ENCODE measurements around the gene TLCD1. TPM values are rescaled to one million over a fixed set of nuclear protein-coding genes. Genes with fewer than 3 reads are reported as not detected.
A peak's percentile ranks its signal among the peaks of the same experiment; 100 is the strongest.

TLCD1 gene
- polyA plus RNA-seq, 1 donor from 2014 or later = not detected

DNA sequence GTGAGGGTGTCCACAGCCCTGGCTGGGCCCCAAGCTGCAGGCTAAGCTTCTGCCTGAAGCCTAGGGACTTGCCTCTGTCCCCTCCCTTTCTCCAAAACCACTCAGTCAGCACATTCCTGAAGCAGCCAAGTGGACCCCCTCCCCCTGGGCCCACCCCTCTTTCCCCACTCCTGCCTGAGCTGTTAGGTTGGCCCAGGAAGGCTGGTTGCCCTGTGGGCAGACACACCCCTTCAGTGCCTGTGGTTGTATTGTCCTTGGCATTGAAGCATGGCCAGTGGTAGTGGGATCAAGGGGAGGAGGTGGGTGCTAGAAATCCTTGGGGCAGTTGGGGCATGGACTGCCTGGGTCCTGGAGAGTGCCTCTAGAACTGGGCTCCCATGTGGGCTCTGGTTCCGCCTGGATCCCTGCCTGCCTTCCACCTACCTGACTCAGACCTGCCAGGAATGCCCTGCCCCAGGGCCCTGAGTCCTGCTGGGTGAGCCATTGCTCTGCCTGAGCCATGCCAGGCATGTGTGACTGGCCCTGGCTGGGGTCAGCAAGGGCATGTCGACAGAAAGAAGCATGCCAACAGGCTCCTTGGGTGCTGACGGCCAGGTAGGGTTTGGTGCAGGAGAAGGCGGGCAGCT lies 19.9 kb upstream of the TLCD1 start:
- no peaks in the 10 kb centered on the region for H3K27me3 ChIP-seq (ENCODE audit: insufficient read depth, low read depth, low read length)
- H3K27ac ChIP-seq (ENCODE audit: low read length) = peak overlapping the region; percentile 97
- TF ChIP-seq EZH2 (IDR thresholded peaks at IDR 0.05; ENCODE audit: borderline replicate concordance, insufficient read depth, low read length, poor library complexity, severe bottlenecking) = no peak
- peak; percentile 4 for TF ChIP-seq MXI1 (conservative IDR thresholded peaks at IDR 0.05; ENCODE audit: poor library complexity, severe bottlenecking)
- TF ChIP-seq, protein P1, sequence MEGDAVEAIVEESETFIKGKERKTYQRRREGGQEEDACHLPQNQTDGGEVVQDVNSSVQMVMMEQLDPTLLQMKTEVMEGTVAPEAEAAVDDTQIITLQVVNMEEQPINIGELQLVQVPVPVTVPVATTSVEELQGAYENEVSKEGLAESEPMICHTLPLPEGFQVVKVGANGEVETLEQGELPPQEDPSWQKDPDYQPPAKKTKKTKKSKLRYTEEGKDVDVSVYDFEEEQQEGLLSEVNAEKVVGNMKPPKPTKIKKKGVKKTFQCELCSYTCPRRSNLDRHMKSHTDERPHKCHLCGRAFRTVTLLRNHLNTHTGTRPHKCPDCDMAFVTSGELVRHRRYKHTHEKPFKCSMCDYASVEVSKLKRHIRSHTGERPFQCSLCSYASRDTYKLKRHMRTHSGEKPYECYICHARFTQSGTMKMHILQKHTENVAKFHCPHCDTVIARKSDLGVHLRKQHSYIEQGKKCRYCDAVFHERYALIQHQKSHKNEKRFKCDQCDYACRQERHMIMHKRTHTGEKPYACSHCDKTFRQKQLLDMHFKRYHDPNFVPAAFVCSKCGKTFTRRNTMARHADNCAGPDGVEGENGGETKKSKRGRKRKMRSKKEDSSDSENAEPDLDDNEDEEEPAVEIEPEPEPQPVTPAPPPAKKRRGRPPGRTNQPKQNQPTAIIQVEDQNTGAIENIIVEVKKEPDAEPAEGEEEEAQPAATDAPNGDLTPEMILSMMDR (IDR thresholded peaks at IDR 0.05; ENCODE audit: poor library complexity, severe bottlenecking) = no peak
- H3K9me3 ChIP-seq (ENCODE audit: low read length) = no peaks in the 10 kb centered on the region
- H3K9me2 ChIP-seq (ENCODE audit: insufficient read depth, low read length) = no peaks in the 10 kb centered on the region
- peaks cover 22% of the 10 kb centered on the region for H3K36me3 ChIP-seq (ENCODE audit: insufficient read depth, low read length)
- H3F3A ChIP-seq (ENCODE audit: insufficient read depth, low read length, poor library complexity, severe bottlenecking) = peaks cover 4% of the 10 kb centered on the region
- H2AFZ ChIP-seq (ENCODE audit: low read depth, low read length) = no peak overlapping the region
- H3K79me2 ChIP-seq (replicated peaks; ENCODE audit: insufficient read depth, low read length) = peaks cover 39% of the 10 kb centered on the region
- peak overlapping the region; percentile 92 for H3K4me2 ChIP-seq (ENCODE audit: low read length)
- peak overlapping the region; percentile 84 for H3K4me3 ChIP-seq (ENCODE audit: low read length)
- peak overlapping the region; percentile 99 for H3K9ac ChIP-seq (ENCODE audit: low read length)
- H4K20me1 ChIP-seq (ENCODE audit: insufficient read depth) = peaks cover 26% of the 10 kb centered on the region

DNA sequence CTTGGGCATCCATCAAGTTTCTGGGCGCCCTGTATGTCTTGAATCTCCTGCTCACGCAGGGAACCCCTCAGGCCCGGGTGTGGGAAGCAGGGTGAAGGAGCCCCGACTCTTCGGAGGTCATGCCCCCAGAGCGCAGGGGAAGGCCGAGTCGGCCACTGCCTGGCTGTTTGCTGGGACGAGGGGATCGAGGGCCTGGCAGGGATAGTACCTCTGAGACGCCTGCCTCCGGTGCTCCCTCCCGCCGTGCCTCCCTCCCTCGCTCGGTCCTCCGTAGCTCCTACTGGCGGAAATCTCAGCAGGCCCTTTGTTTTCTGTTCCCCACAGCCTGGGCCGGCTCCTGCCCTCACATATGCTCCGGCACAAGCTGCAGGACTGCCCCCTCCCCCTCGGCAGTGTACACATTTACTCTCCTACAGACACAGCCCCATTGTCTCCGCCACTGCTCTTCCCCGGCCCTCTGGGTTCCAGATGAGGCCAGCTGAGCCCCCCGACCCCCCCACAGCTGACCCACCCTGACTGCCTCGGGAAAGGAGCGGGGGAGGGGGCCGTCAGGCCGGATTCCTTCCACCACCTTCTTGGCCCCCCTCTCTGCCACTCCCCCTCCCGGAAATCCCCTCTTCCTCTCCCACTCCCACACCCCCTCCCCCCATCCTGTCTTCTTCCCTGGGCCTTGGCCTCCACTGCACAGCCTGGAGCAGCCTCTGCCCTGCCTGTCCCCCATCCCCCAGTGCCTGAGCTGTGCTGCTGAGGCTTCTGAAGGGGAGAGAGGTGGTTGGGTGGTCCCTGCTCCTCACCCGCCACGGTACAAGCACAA lies 19.1 kb upstream of the TLCD1 start:
- Histone ChIP-seq H3K4me2 (ENCODE audit: low read length) (peak overlapping the region; percentile 92), H3K9ac (ENCODE audit: low read length) (peak overlapping the region; percentile 99), H4K20me1 (ENCODE audit: insufficient read depth) (peaks cover 19% of the 10 kb centered on the region), H3K27ac (ENCODE audit: low read length) (peak overlapping the region; percentile 97), H3K9me2 (ENCODE audit: insufficient read depth, low read length) (no peaks in the 10 kb centered on the region), H3K4me3 (ENCODE audit: low read length) (peak overlapping the region; percentile 84), H3F3A (ENCODE audit: insufficient read depth, low read length, poor library complexity, severe bottlenecking) (peaks cover 4% of the 10 kb centered on the region), H2AFZ (ENCODE audit: low read depth, low read length) (no peak overlapping the region), H3K27me3 (ENCODE audit: insufficient read depth, low read depth, low read length) (no peaks in the 10 kb centered on the region), H3K79me2 (replicated peaks; ENCODE audit: insufficient read depth, low read length) (peaks cover 33% of the 10 kb centered on the region), H3K9me3 (ENCODE audit: low read length) (no peaks in the 10 kb centered on the region), H3K36me3 (ENCODE audit: insufficient read depth, low read length) (peaks cover 17% of the 10 kb centered on the region)
- TF ChIP-seq MXI1 (conservative IDR thresholded peaks at IDR 0.05; ENCODE audit: poor library complexity, severe bottlenecking) = no peak
- TF ChIP-seq EZH2 (IDR thresholded peaks at IDR 0.05; ENCODE audit: borderline replicate concordance, insufficient read depth, low read length, poor library complexity, severe bottlenecking) = no peak
- TF ChIP-seq, protein P1 (IDR thresholded peaks at IDR 0.05; ENCODE audit: poor library complexity, severe bottlenecking) = no peak
- TF ChIP-seq POLR2AphosphoS5 (IDR thresholded peaks at IDR 0.05) = no peak
- TF ChIP-seq EP300 (conservative IDR thresholded peaks at IDR 0.05; ENCODE audit: poor library complexity, severe bottlenecking) = no peak
- no peak for TF ChIP-seq RAD21 (conservative IDR thresholded peaks at IDR 0.05)
- TF ChIP-seq, protein P2, sequence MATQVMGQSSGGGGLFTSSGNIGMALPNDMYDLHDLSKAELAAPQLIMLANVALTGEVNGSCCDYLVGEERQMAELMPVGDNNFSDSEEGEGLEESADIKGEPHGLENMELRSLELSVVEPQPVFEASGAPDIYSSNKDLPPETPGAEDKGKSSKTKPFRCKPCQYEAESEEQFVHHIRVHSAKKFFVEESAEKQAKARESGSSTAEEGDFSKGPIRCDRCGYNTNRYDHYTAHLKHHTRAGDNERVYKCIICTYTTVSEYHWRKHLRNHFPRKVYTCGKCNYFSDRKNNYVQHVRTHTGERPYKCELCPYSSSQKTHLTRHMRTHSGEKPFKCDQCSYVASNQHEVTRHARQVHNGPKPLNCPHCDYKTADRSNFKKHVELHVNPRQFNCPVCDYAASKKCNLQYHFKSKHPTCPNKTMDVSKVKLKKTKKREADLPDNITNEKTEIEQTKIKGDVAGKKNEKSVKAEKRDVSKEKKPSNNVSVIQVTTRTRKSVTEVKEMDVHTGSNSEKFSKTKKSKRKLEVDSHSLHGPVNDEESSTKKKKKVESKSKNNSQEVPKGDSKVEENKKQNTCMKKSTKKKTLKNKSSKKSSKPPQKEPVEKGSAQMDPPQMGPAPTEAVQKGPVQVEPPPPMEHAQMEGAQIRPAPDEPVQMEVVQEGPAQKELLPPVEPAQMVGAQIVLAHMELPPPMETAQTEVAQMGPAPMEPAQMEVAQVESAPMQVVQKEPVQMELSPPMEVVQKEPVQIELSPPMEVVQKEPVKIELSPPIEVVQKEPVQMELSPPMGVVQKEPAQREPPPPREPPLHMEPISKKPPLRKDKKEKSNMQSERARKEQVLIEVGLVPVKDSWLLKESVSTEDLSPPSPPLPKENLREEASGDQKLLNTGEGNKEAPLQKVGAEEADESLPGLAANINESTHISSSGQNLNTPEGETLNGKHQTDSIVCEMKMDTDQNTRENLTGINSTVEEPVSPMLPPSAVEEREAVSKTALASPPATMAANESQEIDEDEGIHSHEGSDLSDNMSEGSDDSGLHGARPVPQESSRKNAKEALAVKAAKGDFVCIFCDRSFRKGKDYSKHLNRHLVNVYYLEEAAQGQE (IDR thresholded peaks at IDR 0.05; ENCODE audit: borderline replicate concordance) = no peak
- no peak for TF ChIP-seq TAF1 (IDR thresholded peaks at IDR 0.05; ENCODE audit: low read depth)
- TF ChIP-seq SMC3 (conservative IDR thresholded peaks at IDR 0.05; ENCODE audit: poor library complexity) = no peak

Measured in neural cell (in vitro differentiated cells).